Smooth muscle cell (in vitro differentiated cells): ENCODE measurements around the gene ZNF185. TPM values are rescaled to one million over a fixed set of nuclear protein-coding genes. Genes with fewer than 3 reads are reported as not detected.

Experiments
- DNase-seq: peaks from one replicate; lab custom pipeline; 2025; ENCODE audit not compliant: unreplicated experiment; lab: John Stamatoyannopoulos, UW
- H2AFZ ChIP-seq: fragments of 200-600 bp; sonication (generic); 2 replicates; pipeline ENCODE4 v1.6.0; 2016; ENCODE audit warnings: antibody characterized with exemption, low read depth, mild to moderate bottlenecking
- H3F3A ChIP-seq: fragments of 200-600 bp; sonication (generic); 2 replicates; pipeline ENCODE4 v1.6.0; 2017; ENCODE audit warnings: antibody characterized with exemption, low read depth
- H3K27ac ChIP-seq: fragments of 200-600 bp; sonication (generic); 2 replicates; pipeline ENCODE4 v1.5.1; 2016; ENCODE audit warnings: low read depth, mild to moderate bottlenecking
- H3K27me3 ChIP-seq: fragments of 200-600 bp; sonication (generic); 2 replicates; pipeline ENCODE4 v1.6.1; 2016; ENCODE audit warnings: low read depth, mild to moderate bottlenecking
- H3K36me3 ChIP-seq: fragments of 200-600 bp; sonication (generic); 2 replicates; pipeline ENCODE4 v1.5.1; 2016; ENCODE audit warnings: low read depth
- H3K4me1 ChIP-seq: fragments of 200-600 bp; sonication (generic); 2 replicates; pipeline ENCODE4 v1.5.1; 2016; ENCODE audit warnings: low read depth
- H3K4me2 ChIP-seq: fragments of 200-600 bp; sonication (generic); 2 replicates; pipeline ENCODE4 v1.6.0; 2016; ENCODE audit warnings: mild to moderate bottlenecking
- H3K4me3 ChIP-seq: fragments of 200-600 bp; sonication (generic); 2 replicates; pipeline ENCODE4 v1.5.1; 2016; ENCODE audit warnings: mild to moderate bottlenecking
- H3K79me2 ChIP-seq: fragments of 200-600 bp; sonication (generic); 2 replicates; pipeline ENCODE4 v1.6.0; 2016; ENCODE audit warnings: low read depth, mild to moderate bottlenecking
- H3K9ac ChIP-seq: fragments of 200-600 bp; sonication (generic); 2 replicates; pipeline ENCODE4 v1.6.0; 2016; ENCODE audit warnings: low read depth
- H3K9me3 ChIP-seq: fragments of 200-600 bp; sonication (generic); replicated peaks from 2 replicates; pipeline ENCODE4 v1.5.1; 2016; ENCODE audit warnings: low read depth
- H4K20me1 ChIP-seq: fragments of 200-600 bp; sonication (generic); 2 replicates; pipeline ENCODE4 v1.6.0; 2016; ENCODE audit warnings: low read depth
- CTCF ChIP-seq: fragments of 200-600 bp; sonication (generic); IDR thresholded peaks from 2 replicates; pipeline ENCODE4 v1.5.1; 2017; ENCODE audit warnings: borderline replicate concordance, mild to moderate bottlenecking, antibody characterized with exemption; ENCODE audit not compliant: insufficient read depth, poor library complexity, severe bottlenecking
- WGBS: methylation state at CpG from one replicate; pipeline ENCODE4 v1.1.7; 2016; ENCODE audit warnings: low lambda C conversion rate; 5-methylcytosine and 5-hydroxymethylcytosine counted together
- polyA plus RNA-seq: library from polyadenylated mRNA; unstranded; fragments of >200 nt; fragmentation: Nextera tagmentation; extraction: Ambion mirVana; gene quantifications from 2 replicates; pipeline ENCODE4 v1.2.1, GENCODE V29; 2016
- total RNA-seq: library from RNA; depleted of rRNA; stranded (reverse); fragments of >200 nt; gene quantifications from 2 replicates; pipeline ENCODE4 v1.2.3, GENCODE V29; 2014

The ZNF185 gene
- total and polyA plus RNA-seq, 2 experiments from 2014 or later: 7.2 to 12.3 TPM

GRCh38 chrX:152861826-152862225 lies 36.0 kb upstream of the ZNF185 start:
- no peak overlapping the region for H3K4me3 ChIP-seq
- H3F3A ChIP-seq: no peaks in the 10 kb centered on the region
- no peak overlapping the region for H3K27ac ChIP-seq
- H3K79me2 ChIP-seq: no peaks in the 10 kb centered on the region
- H3K9me3 ChIP-seq: peaks cover 3% of the 10 kb centered on the region
- WGBS: 75% methylated on average over 6 of the region's 6 CpGs
- H3K36me3 ChIP-seq: no peaks in the 10 kb centered on the region
- H3K4me2 ChIP-seq: no peak overlapping the region
- TF ChIP-seq CTCF: no peak
- no peak overlapping the region for H3K9ac ChIP-seq
- no peaks in the 10 kb centered on the region for H3K4me1 ChIP-seq
- no peak for DNase-seq
- H2AFZ ChIP-seq: no peak overlapping the region
- H3K27me3 ChIP-seq: no peaks in the 10 kb centered on the region
- H4K20me1 ChIP-seq: no peaks in the 10 kb centered on the region

GRCh38 chrX:152865232-152865920 lies 32.5 kb upstream of the ZNF185 start:
- Histone ChIP-seq H3K36me3 (no peaks in the 10 kb centered on the region), H4K20me1 (no peaks in the 10 kb centered on the region), H3K4me1 (no peaks in the 10 kb centered on the region), H3K4me2 (no peak overlapping the region), H3K9me3 (no peaks in the 10 kb centered on the region), H3K4me3 (no peak overlapping the region), H3K9ac (no peak overlapping the region), H3K79me2 (no peaks in the 10 kb centered on the region), H3K27ac (no peak overlapping the region), H3F3A (no peaks in the 10 kb centered on the region), H3K27me3 (no peaks in the 10 kb centered on the region), H2AFZ (no peak overlapping the region)
- DNase-seq: no peak
- WGBS: 79% methylated on average over 17 of the region's 17 CpGs
- no peak for TF ChIP-seq CTCF

- no peak for TF ChIP-seq CTCF
- H3K27ac ChIP-seq: no peak overlapping the region
- 83% methylated on average over 5 of the region's 5 CpGs for WGBS
Observed at GRCh38 chrX:152866386-152866785, 31.5 kb upstream of the ZNF185 start.

GRCh38 chrX:152869972-152870371 lies 27.9 kb upstream of the ZNF185 start:
- 90% methylated on average over 7 of the region's 7 CpGs for WGBS
- no peak for TF ChIP-seq CTCF
- H3K27ac ChIP-seq: no peak overlapping the region
- H3F3A ChIP-seq: no peaks in the 10 kb centered on the region
- no peaks in the 10 kb centered on the region for H3K79me2 ChIP-seq
- H4K20me1 ChIP-seq: no peaks in the 10 kb centered on the region
- no peak overlapping the region for H3K4me2 ChIP-seq
- H2AFZ ChIP-seq: no peak overlapping the region
- no peak overlapping the region for H3K4me3 ChIP-seq
- no peaks in the 10 kb centered on the region for H3K36me3 ChIP-seq
- no peaks in the 10 kb centered on the region for H3K4me1 ChIP-seq
- H3K9me3 ChIP-seq: no peaks in the 10 kb centered on the region
- H3K27me3 ChIP-seq: no peaks in the 10 kb centered on the region
- H3K9ac ChIP-seq: no peak overlapping the region
- no peak for DNase-seq

More at GRCh38 chrX:152866386-152866785, 31.5 kb upstream of the ZNF185 start:
- no peaks in the 10 kb centered on the region for H3K79me2 ChIP-seq
- H3K9me3 ChIP-seq: no peaks in the 10 kb centered on the region
- no peaks in the 10 kb centered on the region for H3K36me3 ChIP-seq
- H3K4me1 ChIP-seq: no peaks in the 10 kb centered on the region
- H3F3A ChIP-seq: no peaks in the 10 kb centered on the region
- no peak overlapping the region for H3K9ac ChIP-seq
- H3K4me2 ChIP-seq: no peak overlapping the region
- H3K4me3 ChIP-seq: no peak overlapping the region
- H2AFZ ChIP-seq: no peak overlapping the region
- no peaks in the 10 kb centered on the region for H3K27me3 ChIP-seq
- no peaks in the 10 kb centered on the region for H4K20me1 ChIP-seq
- DNase-seq: no peak
